PC-3 (cell line): ENCODE data around the gene RFTN2. TPM values are rescaled to one million over a fixed set of nuclear protein-coding genes. Genes with fewer than 3 reads are reported as not detected.

Source experiments
- ATAC-seq: fragments of 200-7000 bp; cut with Tn5 transposase; 2 replicates; pipeline ENCODE4 v1.9.1; 2020; ENCODE audit warnings: mild to moderate bottlenecking, moderate library complexity
- BruUV-seq: library from RNA; stranded (reverse); fragments of 400-500 nt; replicated peaks from 2 replicates; lab custom pipeline; 2021; lab: Mats Ljungman, UMichigan
- CTCF ChIA-PET: fragments of 300-600 bp; sonication (Branson Sonifier 250); formaldehyde crosslinking; loops from one replicate; lab custom pipeline; 2022; ENCODE audit warnings: antibody characterized with exemption; lab: Charles Lee
- POLR2A ChIA-PET: fragments of 300-600 bp; sonication (Branson Sonifier 250); formaldehyde crosslinking; loops from one replicate; lab custom pipeline; 2022; ENCODE audit warnings: antibody characterized with exemption; ENCODE audit not compliant: unreplicated experiment; lab: Charles Lee
- DNase-seq: peaks from one replicate; pipeline ENCODE4 v3.0.0-alpha.2; 2015
- H2AFZ ChIP-seq: fragments of 300-600 bp; sonication (generic); 2 replicates; pipeline ENCODE4 v1.6.0; 2016; ENCODE audit warnings: antibody characterized with exemption, low read length
- H3F3A ChIP-seq: fragments of 300-600 bp; sonication (generic); one replicate; pipeline ENCODE4 v1.6.0; 2017; ENCODE audit warnings: antibody characterized with exemption, low read length, control low read depth, mild to moderate bottlenecking; ENCODE audit not compliant: unreplicated experiment
- H3K27ac ChIP-seq: fragments of 300-600 bp; sonication (generic); 2 replicates; pipeline ENCODE4 v1.5.1; 2016; ENCODE audit warnings: mild to moderate bottlenecking, low read length
- H3K27me3 ChIP-seq: fragments of 300-600 bp; sonication (generic); 2 replicates; pipeline ENCODE4 v1.6.1; 2016; ENCODE audit warnings: low read length, mixed read lengths
- H3K36me3 ChIP-seq: fragments of 300-600 bp; sonication (generic); 2 replicates; pipeline ENCODE4 v1.6.1; 2016; ENCODE audit warnings: low read depth, mixed run types, low read length, mixed read lengths
- H3K4me1 ChIP-seq: fragments of 300-600 bp; sonication (generic); 2 replicates; pipeline ENCODE4 v1.5.1; 2016; ENCODE audit warnings: low read length; ENCODE audit not compliant: insufficient read depth
- H3K4me2 ChIP-seq: fragments of 300-600 bp; sonication (generic); 2 replicates; pipeline ENCODE4 v1.6.0; 2016; ENCODE audit warnings: low read length
- H3K4me3 ChIP-seq: fragments of 300-600 bp; sonication (generic); 2 replicates; pipeline ENCODE4 v1.5.1; 2016; ENCODE audit warnings: mild to moderate bottlenecking, low read length, mixed read lengths
- H3K79me2 ChIP-seq: fragments of 300-600 bp; sonication (generic); 2 replicates; pipeline ENCODE4 v1.6.1; 2017; ENCODE audit warnings: low read length, mixed read lengths
- H3K9ac ChIP-seq: fragments of 300-600 bp; sonication (generic); 2 replicates; pipeline ENCODE4 v1.6.0; 2016; ENCODE audit warnings: mild to moderate bottlenecking, low read length
- H3K9me2 ChIP-seq: fragments of 300-600 bp; sonication (generic); replicated peaks from 2 replicates; pipeline ENCODE4 v1.6.1; 2016; ENCODE audit warnings: mixed run types, low read length, mixed read lengths
- H3K9me3 ChIP-seq: fragments of 300-600 bp; sonication (generic); 2 replicates; pipeline ENCODE4 v1.6.1; 2016; ENCODE audit warnings: low read length, mixed read lengths
- H4K20me1 ChIP-seq: fragments of 300-600 bp; sonication (generic); 2 replicates; pipeline ENCODE4 v1.6.1; 2016; ENCODE audit warnings: low read length, mixed read lengths
- CTCF ChIP-seq: fragments of 300-600 bp; sonication (generic); conservative IDR thresholded peaks from 2 replicates; pipeline ENCODE4 v1.5.1; 2017; ENCODE audit warnings: antibody characterized with exemption, low read depth, mild to moderate bottlenecking, low read length
- EZH2 ChIP-seq: fragments of 300-600 bp; sonication (generic); IDR thresholded peaks from one replicate; pipeline ENCODE4 v1.6.1; 2017; ENCODE audit warnings: antibody characterized with exemption, mild to moderate bottlenecking, low read length; ENCODE audit not compliant: unreplicated experiment
- EZH2phosphoT487 ChIP-seq: fragments of 300-600 bp; sonication (generic); IDR thresholded peaks from 2 replicates; pipeline ENCODE4 v1.6.1; 2018; ENCODE audit warnings: mild to moderate bottlenecking, antibody characterized with exemption, low read length, borderline replicate concordance
- intact Hi-C: fragments of 100-400 bp; cut with micrococcal nuclease; formaldehyde crosslinking; loops from 2 replicates; pipeline ENCODE4 v1.9.0; 2023
- total RNA-seq: library from RNA; depleted of rRNA; stranded (reverse); fragments of >200 nt; gene quantifications from 2 replicates; pipeline ENCODE4 v1.2.3, GENCODE V29; 2014

RFTN2 gene
- total RNA-seq, 1 experiment from 2014 or later: 0.07 TPM

GRCh38 chr2:197571627-197572271, 103.6 kb downstream of the RFTN2 start:
- no TSS peak for BruUV-seq
- Histone ChIP-seq H2AFZ (no peak overlapping the region), H3K9ac (no peak overlapping the region), H3K27ac (no peak overlapping the region), H3K9me3 (0 out of 2 replicates have a peak, but pooled peaks cover 7% of the 10 kb centered on the region), H3K9me2 (no peaks in the 10 kb centered on the region), H4K20me1 (no peaks in the 10 kb centered on the region), H3K36me3 (no peaks in the 10 kb centered on the region; the same call in 1 of the 2 replicates), H3K27me3 (no peaks in the 10 kb centered on the region), H3K4me1 (peaks cover 17% of the 10 kb centered on the region), H3K4me3 (no peak overlapping the region), H3K4me2 (no peak overlapping the region), H3K79me2 (no peaks in the 10 kb centered on the region), H3F3A (peaks cover 6% of the 10 kb centered on the region)
- DNase-seq (peak; percentile 39), ATAC-seq (peak; percentile 53)
- ChIA-PET POLR2A (no interaction called here), CTCF (interaction anchor here (0.9 kb wide), 1 partner anchor 28 kb away, joined by 4 read pairs; no protein-coding TSS in a partner anchor)
- TF ChIP-seq EZH2: no peak
- TF ChIP-seq EZH2phosphoT487: no peak
- no peak for TF ChIP-seq CTCF
- intact Hi-C loops: no loop called here

- H3K9me3 ChIP-seq: no peaks in the 10 kb centered on the region
- H3K36me3 ChIP-seq: peaks cover 3% of the 10 kb centered on the region; the same call in 1 of the 2 replicates
- no peak overlapping the region for H3K9ac ChIP-seq
- no TSS peak for BruUV-seq
- no peaks in the 10 kb centered on the region; the same call in 1 of the 2 replicates for H3K4me1 ChIP-seq
- POLR2A ChIA-PET: interaction anchor here (0.6 kb wide), 1 partner anchor 59 kb away, joined by 3 read pairs; no protein-coding TSS in a partner anchor
- H2AFZ ChIP-seq: no peak overlapping the region
- no peak overlapping the region for H3K4me3 ChIP-seq
- H3K79me2 ChIP-seq: no peaks in the 10 kb centered on the region
- DNase-seq: no peak
- no peak for TF ChIP-seq EZH2
- no peak for TF ChIP-seq EZH2phosphoT487
- TF ChIP-seq CTCF: no peak
- H4K20me1 ChIP-seq: no peaks in the 10 kb centered on the region
- intact Hi-C loops: no loop called here
- no peaks in the 10 kb centered on the region for H3F3A ChIP-seq
- H3K4me2 ChIP-seq: no peak overlapping the region
- CTCF ChIA-PET: no interaction called here
- H3K27ac ChIP-seq: no peak overlapping the region
- no peak for ATAC-seq
- H3K27me3 ChIP-seq: no peaks in the 10 kb centered on the region
- no peaks in the 10 kb centered on the region for H3K9me2 ChIP-seq
Observed at GRCh38 chr2:197560146-197560665, 115.2 kb downstream of the RFTN2 start.

GRCh38 chr2:197559681-197560080, 115.7 kb downstream of the RFTN2 start:
- BruUV-seq: TSS peak; percentile 8
- Histone ChIP-seq H3K36me3 (peaks cover 3% of the 10 kb centered on the region; the same call in 1 of the 2 replicates), H3K9me2 (no peaks in the 10 kb centered on the region), H3K4me1 (no peaks in the 10 kb centered on the region; the same call in 1 of the 2 replicates), H2AFZ (no peak overlapping the region), H4K20me1 (no peaks in the 10 kb centered on the region), H3K9ac (no peak overlapping the region), H3K27ac (no peak overlapping the region), H3K4me3 (no peak overlapping the region), H3F3A (no peaks in the 10 kb centered on the region), H3K79me2 (no peaks in the 10 kb centered on the region), H3K27me3 (no peaks in the 10 kb centered on the region), H3K9me3 (no peaks in the 10 kb centered on the region), H3K4me2 (no peak overlapping the region)
- intact Hi-C loops: no loop called here
- ATAC-seq (no peak), DNase-seq (no peak)
- CTCF ChIA-PET: no interaction called here
- TF ChIP-seq EZH2phosphoT487 (no peak), CTCF (no peak), EZH2 (no peak)
- POLR2A ChIA-PET: interaction anchor here (0.6 kb wide), 1 partner anchor 58 kb away, joined by 3 read pairs; no protein-coding TSS in a partner anchor
